HL-60 (cell line): ENCODE results near the gene SEMA6B.

ENCODE experiments used
- DNase-seq, 2 experiments: peaks; one replicate each; pipeline ENCODE4 v3.0.0-alpha.2; 2010 to 2020; ENCODE audit warnings: low read depth in 1 of 2, low spot score in 1 of 2
- H3K27ac ChIP-seq: fragments of 250-450 bp; sonication (Bioruptor Pico); replicated peaks from 2 replicates; pipeline ENCODE4 v1.5.1; 2020; ENCODE audit warnings: mild to moderate bottlenecking, moderate library complexity
- H3K27me3 ChIP-seq: fragments of 250-450 bp; sonication (Bioruptor Pico); 2 replicates; pipeline ENCODE4 v1.5.1; 2021; ENCODE audit warnings: mild to moderate bottlenecking, moderate library complexity; ENCODE audit not compliant: insufficient read depth, poor library complexity, severe bottlenecking
- H3K4me3 ChIP-seq: replicated peaks from 2 replicates; pipeline ENCODE4 v1.5.1; 2011; ENCODE audit warnings: mild to moderate bottlenecking, control low read depth, low read length; ENCODE audit not compliant: insufficient read depth
- GABPA ChIP-seq: IDR thresholded peaks from 2 replicates; pipeline ENCODE4 v1.6.1; 2012; ENCODE audit warnings: low read depth
- POLR2AphosphoS5 ChIP-seq: IDR thresholded peaks from 2 replicates; pipeline ENCODE4 v1.6.1; 2012; ENCODE audit warnings: low read depth
- SPI1 ChIP-seq: IDR thresholded peaks from 2 replicates; pipeline ENCODE4 v1.6.1; 2012; ENCODE audit warnings: low read depth, mild to moderate bottlenecking, borderline replicate concordance
- TF ChIP-seq, protein P1 (sequence below): IDR thresholded peaks from one replicate; pipeline ENCODE4 v1.5.1; 2011; ENCODE audit warnings: low read length, control low read depth, inconsistent platforms; ENCODE audit not compliant: insufficient read depth
- TF ChIP-seq, protein P2 (sequence below): IDR thresholded peaks from 2 replicates; pipeline ENCODE4 v1.6.1; 2012; ENCODE audit warnings: low read depth; ENCODE audit not compliant: insufficient replicate concordance

Gene SEMA6B

DNA sequence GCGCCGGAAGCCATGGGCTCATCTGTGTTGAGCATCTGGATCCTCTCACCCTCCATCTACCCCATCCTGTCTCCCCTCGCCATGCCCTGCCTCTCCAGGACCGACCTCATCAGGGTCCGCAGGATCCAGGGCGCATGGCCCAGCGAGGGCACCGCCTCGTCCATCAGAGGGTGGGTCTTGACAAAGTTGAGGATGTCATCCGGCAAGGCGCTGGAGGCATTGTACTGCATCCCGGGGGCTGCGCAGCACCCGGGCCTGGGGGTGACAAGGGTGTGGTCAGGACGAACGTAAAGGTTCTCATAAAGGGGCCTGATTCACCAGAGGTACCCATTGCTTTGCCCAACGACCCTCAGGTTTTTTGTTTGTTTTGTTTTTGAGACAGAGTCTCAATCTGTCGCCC lies 9.5 kb downstream of the SEMA6B start:
- Histone ChIP-seq H3K27ac (no peak overlapping the region), H3K27me3 (no peaks in the 10 kb centered on the region), H3K4me3 (no peak overlapping the region)
- DNase-seq, result no peak
- no peak for TF ChIP-seq SPI1
- TF ChIP-seq, protein P1, sequence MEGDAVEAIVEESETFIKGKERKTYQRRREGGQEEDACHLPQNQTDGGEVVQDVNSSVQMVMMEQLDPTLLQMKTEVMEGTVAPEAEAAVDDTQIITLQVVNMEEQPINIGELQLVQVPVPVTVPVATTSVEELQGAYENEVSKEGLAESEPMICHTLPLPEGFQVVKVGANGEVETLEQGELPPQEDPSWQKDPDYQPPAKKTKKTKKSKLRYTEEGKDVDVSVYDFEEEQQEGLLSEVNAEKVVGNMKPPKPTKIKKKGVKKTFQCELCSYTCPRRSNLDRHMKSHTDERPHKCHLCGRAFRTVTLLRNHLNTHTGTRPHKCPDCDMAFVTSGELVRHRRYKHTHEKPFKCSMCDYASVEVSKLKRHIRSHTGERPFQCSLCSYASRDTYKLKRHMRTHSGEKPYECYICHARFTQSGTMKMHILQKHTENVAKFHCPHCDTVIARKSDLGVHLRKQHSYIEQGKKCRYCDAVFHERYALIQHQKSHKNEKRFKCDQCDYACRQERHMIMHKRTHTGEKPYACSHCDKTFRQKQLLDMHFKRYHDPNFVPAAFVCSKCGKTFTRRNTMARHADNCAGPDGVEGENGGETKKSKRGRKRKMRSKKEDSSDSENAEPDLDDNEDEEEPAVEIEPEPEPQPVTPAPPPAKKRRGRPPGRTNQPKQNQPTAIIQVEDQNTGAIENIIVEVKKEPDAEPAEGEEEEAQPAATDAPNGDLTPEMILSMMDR, result no peak
- TF ChIP-seq, protein P2, sequence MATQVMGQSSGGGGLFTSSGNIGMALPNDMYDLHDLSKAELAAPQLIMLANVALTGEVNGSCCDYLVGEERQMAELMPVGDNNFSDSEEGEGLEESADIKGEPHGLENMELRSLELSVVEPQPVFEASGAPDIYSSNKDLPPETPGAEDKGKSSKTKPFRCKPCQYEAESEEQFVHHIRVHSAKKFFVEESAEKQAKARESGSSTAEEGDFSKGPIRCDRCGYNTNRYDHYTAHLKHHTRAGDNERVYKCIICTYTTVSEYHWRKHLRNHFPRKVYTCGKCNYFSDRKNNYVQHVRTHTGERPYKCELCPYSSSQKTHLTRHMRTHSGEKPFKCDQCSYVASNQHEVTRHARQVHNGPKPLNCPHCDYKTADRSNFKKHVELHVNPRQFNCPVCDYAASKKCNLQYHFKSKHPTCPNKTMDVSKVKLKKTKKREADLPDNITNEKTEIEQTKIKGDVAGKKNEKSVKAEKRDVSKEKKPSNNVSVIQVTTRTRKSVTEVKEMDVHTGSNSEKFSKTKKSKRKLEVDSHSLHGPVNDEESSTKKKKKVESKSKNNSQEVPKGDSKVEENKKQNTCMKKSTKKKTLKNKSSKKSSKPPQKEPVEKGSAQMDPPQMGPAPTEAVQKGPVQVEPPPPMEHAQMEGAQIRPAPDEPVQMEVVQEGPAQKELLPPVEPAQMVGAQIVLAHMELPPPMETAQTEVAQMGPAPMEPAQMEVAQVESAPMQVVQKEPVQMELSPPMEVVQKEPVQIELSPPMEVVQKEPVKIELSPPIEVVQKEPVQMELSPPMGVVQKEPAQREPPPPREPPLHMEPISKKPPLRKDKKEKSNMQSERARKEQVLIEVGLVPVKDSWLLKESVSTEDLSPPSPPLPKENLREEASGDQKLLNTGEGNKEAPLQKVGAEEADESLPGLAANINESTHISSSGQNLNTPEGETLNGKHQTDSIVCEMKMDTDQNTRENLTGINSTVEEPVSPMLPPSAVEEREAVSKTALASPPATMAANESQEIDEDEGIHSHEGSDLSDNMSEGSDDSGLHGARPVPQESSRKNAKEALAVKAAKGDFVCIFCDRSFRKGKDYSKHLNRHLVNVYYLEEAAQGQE, result no peak
- no peak for TF ChIP-seq GABPA
- TF ChIP-seq POLR2AphosphoS5, result no peak

DNA sequence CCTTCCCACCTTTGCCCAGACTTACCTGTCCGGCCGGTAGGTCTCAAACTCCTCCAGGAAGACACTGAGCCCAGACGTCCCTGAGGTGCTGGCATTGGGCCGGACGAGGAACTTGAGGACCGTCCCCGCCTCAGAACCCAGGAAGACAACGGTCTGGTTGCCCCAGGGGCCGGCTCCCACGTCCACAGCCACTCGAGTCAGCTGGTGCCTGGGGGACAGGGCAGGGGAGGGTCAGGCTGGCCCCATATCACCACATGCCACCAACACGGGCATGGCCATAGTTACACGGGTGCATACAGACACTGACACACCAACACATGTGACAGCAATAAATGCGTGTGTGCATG lies 11.3 kb downstream of the SEMA6B start:
- no peak for DNase-seq
- Histone ChIP-seq H3K27me3 (no peaks in the 10 kb centered on the region), H3K27ac (no peak overlapping the region), H3K4me3 (no peak overlapping the region)
- TF ChIP-seq, protein P1, result no peak

DNA sequence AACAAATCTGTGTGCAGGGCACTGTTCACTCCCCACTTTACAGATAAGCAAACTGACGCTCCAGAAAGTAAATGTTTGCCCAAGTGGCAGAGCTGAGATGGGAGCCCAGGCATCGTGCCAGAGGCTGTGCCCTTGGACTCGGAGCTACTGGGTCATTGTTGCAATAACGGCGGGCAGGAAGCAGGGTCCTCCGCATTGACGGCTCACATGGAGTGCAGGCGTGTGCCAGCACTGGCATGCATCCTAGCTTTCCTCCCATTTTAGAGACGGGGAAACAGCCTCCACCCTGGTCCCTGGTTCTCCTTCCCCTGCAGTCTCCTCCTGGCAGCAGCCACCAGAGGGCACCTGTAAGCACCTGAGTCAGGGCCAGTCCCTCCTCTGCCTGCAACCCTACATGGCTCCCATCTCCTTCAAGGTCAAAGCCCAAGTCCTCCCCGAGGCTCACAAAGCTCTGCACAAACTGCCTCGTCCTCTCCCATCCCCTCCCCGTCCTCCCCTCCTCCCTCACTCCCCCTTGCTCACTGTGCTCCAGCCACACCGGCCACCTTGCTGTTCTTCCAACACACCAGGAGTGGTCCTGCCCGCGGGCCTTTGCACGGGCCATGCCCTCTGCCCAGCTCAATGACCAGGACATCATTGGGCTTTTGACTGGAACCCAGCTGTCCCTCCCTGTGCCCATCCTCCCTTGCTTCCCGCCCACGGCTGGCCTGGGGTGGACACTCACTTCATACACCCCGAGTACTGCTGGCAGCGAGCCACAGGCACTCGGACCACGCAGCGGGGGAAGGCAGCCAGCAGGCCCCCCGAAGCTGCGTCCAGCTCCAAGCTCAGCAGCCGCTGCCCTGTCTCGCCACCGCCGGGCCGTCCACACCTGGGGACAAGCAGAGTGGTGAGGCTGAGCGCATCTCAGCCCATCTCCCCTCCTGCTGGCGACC lies 11.9 kb downstream of the SEMA6B start:
- TF ChIP-seq, protein P1, result peak; percentile 35
- TF ChIP-seq GABPA, result no peak
- Histone ChIP-seq H3K27me3 (no peaks in the 10 kb centered on the region), H3K27ac (no peak overlapping the region), H3K4me3 (no peak overlapping the region)
- peak in 1 of 2 experiments; percentile 72 for DNase-seq

DNA sequence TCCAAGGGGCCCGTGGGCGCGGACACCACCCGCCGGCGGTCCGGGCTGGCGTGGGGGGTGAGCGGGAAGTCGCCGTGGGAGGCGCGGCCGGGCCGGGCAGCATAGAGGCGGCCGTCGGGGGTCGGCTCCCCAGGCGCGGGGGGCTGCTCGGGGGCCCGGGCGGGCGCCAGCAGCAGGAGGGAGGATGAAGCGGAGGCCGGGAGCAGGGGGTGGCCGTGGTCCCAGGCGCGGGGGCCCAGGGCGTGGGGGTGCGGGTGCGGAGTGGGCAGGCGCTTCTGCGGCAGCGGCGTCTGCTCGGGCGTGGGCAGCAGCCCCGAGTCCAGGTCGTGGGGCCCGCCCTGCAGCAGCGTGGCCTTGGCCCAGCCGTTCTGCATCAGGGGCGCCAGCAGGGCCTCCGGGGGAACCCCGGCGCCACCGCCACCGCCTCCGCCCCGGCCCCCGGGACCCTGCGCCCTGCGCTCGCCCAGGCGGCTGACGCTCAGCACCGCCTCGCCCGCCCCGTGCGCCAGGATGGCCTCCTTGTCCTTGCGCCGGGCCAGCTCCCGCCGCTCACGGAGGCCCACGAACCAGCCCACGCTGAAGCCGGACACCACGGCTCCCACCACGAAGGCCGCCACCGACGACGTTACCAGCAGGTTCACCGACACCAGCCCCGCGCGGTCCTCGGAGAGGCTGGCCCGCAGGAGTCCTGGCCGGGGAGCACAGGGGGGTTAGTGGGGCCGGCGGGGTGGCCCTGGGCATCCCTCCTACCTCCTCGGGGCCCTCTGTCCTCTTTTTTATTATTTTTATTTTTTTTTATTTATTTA lies 15.4 kb downstream of the SEMA6B start:
- Histone ChIP-seq H3K27me3 (no peaks in the 10 kb centered on the region), H3K4me3 (no peak overlapping the region), H3K27ac (no peak overlapping the region)
- no peak for TF ChIP-seq GABPA
- TF ChIP-seq, protein P1, result no peak
- no peak for TF ChIP-seq SPI1
- TF ChIP-seq POLR2AphosphoS5, result no peak
- TF ChIP-seq, protein P2, result no peak
- DNase-seq, result no peak
